NCI-H524 treated with DMSO at 0.1 percent for 48 hours (cell line): ENCODE results near the gene HES6.

Experiments used
- DNase-seq: peaks from one replicate; lab custom pipeline; 2025; lab: John Stamatoyannopoulos, UW

HES6 gene, protein sequence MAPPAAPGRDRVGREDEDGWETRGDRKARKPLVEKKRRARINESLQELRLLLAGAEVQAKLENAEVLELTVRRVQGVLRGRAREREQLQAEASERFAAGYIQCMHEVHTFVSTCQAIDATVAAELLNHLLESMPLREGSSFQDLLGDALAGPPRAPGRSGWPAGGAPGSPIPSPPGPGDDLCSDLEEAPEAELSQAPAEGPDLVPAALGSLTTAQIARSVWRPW

DNA sequence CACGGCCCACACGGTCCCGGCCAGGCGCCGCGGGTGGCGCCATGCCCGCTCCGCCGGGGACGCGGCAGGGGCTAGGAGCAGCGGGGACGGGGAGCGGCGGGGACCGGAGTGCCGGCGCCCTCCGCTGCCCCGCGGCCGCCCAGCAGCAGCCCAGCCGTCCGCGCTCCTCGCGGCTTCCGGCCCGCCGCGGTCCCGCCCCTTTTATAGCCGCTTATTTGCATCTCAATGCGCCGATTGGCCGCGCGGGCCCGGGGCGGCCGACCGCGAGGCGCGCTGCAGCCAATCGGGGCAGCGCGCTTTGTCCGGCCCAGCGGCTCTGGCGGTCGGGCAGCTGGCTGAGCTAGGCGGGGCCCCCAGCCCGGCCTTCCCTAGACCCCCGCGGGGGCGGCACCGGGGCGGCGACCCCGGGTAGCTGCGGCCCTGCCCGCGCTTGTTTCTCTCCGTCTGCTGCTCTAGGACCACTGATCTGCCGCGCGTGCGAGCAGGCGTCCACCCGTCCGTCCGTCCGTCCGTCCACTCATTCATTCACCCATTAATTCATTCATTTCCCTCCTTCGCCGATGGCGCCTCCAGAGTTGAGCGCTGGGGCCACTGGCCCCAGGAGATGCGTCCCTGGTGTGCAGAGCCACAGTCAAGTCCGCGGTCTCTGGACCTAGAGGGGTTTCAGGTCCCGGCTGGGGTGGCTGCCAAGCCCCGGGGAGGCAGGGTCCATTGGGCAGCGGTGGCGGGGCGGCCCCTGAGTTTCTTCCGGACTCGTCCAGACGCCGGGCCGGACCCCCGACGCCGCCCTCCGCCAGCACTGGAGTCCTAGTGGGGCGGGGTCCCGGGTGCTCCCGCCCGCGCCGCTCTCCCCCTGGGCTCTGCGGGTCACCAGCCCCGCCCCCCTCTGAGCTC, at the start of gene HES6:
Gene HES6, minus strand, starts transcription at position 176 of the 894 bp plus-strand sequence. Its CDS starts 133 bp downstream, at position 43.
- peak; percentile 58 for DNase-seq

DNA sequence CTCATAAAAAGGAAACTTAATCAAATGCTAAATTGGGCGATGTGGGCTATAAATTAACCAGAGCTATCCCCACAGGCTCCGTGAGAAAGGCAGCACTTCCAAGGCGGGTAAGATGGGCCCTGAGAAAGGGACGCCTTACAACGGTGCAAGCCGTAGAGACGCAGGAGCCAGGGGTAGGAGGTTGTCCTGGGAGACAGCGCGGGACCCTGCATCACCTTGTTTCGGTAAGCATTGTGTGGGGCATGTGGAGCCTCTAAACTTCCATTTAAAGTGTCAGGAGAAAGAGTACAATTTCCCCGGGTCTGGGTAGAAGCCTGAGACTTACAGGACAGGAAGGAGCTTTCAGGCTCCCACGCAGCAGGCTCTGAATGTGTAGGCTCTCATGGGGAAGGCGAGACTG, 49.7 kb upstream of the HES6 start:
- DNase-seq: no peak

DNA sequence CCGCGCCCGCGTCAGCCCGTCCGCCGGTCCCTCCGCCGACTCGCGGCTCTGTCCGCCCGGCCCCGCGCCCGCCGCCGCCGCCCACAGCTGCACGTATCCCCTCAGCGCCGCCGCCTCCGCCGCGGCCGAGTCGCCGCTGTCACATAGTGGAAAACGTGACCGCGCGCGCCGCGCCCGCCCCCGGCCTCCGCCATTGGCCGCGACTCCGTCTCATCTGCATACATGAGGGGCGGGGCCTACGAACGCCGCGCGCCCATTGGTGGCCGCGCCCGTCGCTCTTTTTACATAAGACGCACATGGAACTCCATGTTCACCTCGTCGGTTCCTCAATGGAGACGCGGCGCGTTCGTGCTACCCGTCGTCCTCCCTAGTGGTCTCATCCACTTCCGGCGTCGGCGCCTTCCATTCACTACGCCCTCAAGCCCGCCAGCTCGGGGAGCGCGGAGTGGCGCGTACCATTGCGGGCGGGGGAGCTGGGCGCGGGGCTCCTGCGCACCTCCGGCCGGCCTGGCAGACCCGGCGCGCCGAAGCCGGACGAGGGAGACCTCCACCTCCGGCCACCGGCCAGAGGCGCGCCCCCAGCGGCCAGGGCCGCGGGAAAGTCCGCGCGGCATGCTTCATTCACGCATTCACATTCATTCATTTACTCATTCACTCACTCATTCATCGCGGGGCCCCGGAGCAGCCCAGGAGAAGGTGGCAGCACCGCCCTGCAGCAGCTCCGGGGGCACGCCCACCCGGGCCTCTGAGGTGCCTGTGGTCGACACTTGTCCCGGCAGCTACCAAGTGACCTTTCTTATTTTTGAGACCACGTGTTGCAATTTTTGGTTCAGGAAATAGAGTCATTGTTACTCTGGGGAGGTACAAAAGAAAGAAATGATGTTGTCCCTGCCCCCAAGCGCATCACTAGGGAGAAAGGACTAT, 49.1 kb upstream of the HES6 start:
- DNase-seq: peak; percentile 76

DNA sequence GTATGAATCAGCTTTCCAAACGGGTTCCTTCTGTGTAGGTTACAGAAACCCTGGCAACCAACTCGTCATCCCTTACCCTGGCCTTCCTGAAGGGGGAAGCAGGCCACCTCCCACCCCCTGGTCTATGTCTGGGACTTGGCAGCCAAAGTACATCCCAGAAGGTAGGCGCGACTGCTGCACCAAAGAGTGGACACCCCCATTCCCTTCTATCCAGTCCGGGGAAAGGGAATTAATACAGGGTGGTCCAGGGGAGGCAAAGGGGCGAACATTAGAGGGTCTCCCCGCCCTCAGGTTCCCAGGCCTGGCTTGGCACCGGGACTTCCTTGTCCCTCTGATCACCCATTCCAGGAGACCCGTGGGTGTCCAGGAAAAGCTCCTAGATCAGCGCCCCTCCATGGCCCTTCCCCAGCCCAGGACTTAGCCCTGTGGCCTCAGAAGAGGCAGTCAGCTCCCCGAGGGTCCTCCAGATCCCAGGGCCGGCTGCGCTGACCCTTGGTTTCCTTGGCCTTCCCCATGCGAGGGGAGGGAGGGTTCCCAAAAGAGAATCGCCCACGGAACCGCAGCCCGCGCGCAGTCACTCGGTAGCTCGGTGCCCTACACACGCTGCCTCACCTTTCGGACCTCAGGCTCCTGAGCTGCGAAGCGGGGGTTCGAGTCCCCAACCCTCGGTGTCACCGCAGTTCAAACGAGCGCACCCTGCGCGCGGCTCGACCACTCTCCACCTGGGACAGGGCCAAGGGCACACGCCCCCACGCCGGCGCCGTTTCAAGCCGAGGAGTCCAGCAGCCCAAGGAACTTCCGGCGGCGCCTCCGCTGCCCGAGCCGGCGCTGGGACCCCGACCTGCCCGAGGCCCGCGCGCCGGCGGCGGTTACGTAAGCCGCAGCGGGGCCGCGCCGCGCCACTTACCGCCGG, 48.2 kb upstream of the HES6 start, which contains the start of gene PER2:
Gene PER2, minus strand, starts transcription at position 874 of the 913 bp plus-strand sequence. CDS start 10,674 bp downstream, outside the sequence.
- DNase-seq: no peak

DNA sequence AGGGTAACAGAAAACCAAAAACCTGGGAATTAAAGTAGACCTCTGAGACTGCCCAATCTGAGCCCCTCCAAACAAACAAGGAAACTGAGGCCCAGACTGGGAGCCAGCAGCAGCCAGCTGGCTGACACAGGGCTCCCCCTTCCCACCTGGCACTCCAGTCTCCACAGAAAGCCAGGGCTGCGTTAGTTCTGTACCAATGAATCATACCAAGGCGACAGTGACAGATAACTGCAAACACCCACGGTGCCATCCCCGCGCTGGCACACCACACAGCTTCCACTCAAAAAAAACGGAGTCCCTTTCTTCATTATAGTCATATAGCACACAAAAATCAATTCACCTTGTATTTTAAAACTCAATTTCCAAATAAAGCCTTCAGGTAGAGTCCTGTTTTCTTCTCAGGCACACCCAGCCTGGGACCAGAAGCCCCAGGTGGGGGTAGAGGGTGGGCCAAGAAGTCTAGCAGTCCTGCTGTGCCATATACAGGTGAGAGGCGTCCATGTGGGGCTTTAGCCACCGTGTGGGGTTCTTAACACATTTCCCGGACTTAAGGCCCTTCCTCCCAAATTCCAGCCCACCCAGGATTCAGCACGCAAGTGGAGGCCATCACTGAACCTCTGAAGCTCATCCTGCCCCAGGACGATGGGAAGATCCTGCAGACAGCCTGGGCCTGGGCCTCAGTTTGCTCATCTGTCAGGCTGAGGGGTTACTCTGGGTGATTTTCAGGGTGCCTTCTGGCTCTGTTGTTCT, 47.3 kb upstream of the HES6 start:
- DNase-seq: no peak

DNA sequence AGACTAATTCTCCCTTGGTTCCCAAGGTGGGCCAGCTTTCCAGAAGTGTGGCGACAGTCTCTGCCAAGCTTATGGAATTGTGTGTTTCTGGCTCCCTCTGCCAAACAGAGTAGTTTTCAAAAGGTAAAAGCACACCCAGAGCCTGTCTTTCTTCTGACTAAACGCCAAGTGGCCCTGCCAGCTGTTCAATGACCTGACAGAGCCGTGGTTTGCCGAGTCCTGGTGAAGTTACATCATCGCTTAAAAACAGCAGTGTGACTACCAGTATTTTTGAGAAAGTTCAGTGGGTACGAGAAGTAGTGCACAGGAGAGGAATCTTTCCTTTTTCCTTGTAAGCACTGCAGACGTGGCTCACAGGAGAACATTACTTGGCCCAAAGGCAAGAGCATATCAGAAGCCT, 46.7 kb upstream of the HES6 start:
- no peak for DNase-seq

DNA sequence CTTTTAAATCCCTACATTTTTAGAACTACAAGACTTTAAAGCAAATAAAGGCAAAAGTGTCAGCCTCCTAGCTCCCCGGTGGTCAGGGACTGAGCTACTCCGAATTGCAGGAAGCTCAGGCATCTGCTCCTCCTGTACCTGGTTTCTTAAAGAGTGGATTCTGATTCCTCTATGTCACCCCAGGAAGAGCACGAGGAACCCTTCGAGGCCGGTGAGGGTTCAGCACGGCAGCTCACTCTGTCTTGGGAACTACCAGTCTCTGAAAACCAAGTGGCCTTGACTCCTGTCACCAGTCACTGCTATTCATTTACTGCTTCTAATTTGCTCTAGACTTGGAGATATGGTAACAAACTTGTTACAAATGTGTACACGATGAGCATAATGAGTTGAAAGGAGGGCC, 46.3 kb upstream of the HES6 start:
- no peak for DNase-seq

DNA sequence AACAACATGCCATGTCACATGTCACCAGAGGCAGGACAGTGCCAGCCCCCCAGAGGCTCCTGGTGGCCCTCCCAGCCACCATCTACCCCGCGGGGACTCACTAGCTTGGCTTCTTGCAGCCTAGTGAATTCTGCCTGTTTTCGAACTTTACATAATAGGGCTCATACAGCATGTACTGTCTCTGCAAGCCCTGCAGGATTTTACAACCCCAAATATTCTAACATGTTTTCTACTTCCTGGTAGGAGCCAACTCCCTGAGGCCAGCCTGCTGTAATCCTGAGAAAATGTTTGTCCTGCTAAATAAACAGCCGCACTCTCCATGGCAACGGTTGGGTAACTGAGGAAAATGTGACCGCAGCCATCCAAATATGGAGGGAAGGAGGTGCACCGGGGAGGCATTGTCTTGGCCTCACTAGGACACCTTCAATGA, 45.8 kb upstream of the HES6 start:
- no peak for DNase-seq

DNA sequence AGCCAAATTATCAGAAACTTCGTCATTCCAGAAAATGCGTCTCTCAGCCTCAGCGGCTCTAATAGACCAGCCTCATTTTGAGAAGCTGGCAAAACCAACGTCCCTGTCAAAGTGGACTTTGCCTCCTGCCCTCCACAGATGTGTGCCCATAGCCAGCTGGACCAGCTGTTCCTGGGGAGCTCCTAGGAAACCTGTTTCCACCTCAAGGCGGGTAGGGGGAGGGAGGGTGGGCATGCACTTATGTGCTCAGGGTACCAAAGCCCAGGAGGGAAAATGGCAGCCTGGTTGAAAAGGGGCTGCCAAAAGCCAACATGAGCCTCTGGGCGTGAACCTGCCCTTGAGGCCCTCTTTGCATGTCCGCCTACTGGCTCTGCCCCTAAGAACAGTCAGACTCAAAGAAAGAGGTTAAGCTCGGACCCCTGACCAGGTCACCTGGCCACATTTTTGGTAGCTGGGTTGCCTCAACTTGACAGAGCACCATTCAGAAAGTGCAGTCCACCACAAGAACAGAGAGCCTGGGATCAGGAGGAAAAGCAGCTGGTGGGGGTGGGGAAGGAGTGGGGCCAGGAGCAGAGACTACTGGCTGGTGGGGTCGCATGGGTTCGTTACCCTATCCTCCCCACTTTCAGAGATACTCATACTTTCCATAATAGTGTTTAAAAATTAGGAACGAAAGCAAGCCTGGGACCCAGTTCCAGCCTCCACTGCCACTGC, 45.1 kb upstream of the HES6 start:
- no peak for DNase-seq

DNA sequence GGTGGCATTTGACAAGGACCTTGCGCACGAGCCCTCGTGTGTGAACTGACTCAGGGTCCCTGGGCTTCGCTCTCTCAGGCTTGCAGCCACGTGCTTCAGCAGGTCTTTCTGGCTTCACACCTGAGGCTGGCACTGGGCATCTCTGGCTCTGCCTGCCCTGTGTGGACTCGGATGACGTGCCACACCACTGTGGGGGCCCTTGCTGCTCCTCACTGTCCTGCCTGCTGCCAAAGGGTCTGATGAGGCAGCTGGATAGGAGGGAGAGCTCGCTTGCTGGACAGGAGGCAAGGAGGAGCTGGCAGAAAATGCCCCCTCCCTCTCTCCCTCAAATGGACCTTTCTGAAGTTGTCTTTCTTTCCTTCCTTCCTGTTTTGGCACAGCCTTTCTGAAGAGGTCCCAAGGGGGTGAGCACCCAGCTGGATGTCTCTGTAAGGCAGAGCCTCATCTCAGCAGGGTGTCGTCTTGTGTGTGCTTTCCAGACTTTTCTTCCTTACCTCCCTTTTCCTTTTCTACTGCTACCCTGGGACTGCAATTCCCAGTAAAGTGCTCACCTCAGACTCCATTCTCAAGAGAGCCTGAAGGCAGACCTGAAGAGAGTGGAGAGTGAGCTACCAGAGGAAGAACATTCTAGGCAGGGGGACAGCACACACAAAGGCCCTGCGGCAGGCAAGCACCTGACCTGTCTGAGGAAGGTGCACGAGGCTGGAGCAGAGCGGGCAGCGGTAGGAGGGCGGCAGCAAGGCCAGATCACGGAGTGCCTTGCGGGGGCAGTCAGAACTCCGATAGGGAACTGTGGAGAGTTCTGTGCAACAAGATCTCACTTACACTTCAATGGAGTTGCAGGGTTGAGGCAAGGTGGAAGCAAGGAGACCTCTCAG, 43.3 kb upstream of the HES6 start:
- DNase-seq: no peak

DNA sequence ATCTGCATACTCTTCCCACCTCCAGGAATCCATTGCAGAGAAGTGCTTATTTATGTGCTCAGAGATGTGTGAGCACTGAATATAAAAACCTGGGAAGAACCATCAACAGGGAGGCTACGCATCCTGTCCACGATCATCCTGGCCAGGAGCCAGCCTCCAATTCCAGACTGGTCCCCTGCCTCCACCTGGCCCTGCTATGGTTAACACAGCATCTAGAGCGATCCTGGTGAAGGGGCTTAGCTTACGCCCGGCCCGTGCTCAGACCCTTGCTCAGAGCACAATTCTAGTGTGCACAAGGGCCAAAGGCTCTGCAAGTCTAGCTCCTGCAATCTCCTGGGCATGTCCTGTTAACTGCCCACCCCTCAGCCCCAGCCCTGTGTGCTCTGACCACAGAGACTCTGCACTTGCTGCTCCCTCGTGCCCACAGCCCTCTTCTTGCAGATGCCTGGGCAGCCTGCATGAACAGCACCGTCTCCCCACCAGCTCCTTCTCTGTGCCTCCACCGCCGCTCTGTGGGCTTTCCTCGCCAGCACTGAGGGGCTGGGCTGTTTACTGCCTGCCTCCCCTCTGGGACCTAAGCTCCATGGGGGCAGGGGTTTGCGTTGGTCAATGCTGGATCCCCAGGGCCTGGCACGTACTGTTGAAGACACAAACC, 42.1 kb upstream of the HES6 start:
- no peak for DNase-seq

DNA sequence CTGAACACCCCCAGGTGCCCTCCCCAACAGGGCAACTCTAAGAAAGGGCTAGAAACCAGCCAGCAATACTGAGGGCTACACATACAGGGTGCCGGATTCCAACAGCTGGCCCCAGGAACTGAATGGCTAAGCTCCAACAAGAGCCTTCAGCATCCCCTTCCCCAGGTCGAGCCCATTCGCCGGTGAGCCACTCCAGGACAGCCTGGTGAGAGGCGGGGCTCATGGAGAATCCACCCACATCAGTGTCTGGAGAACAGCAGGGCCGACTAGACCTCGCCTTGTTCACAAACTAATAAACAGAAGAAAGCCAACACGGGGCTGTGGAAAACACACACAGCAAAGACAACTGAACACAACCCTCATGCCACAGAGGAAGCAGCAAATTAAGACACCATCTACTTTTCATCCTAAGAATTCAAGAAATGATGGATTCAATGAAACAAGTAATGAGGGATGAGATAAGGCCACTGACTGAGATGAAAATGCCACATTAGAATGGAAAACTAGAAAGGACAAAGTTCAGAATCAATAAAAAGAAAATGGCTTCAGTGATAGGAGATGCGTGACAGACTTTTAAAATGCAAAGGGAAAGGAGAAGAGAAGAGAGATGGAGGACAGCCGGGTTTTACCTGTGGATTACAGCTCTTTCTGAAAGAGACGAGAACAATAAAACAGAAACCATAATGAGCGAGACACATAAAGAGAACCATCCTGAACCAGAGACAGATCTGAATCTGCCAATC, 40.4 kb upstream of the HES6 start:
- DNase-seq: no peak

DNA sequence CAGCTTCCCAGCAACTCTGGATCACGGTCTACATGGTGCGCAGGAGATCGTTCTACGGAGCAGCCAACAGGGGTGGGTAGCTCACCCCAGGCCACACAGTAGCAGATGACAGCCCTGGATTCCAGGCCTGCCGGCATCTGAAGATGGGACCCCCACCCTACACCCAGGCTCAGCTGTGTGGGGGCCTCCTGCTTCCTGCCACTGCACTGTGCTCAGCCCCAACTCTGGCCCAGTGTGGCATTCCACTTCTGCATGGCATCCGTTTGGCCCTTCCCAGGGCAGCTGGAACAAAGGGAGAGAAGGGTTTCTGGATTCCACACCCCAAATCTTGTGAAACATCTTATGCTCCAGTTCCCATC, 39.5 kb upstream of the HES6 start:
- DNase-seq: no peak

DNA sequence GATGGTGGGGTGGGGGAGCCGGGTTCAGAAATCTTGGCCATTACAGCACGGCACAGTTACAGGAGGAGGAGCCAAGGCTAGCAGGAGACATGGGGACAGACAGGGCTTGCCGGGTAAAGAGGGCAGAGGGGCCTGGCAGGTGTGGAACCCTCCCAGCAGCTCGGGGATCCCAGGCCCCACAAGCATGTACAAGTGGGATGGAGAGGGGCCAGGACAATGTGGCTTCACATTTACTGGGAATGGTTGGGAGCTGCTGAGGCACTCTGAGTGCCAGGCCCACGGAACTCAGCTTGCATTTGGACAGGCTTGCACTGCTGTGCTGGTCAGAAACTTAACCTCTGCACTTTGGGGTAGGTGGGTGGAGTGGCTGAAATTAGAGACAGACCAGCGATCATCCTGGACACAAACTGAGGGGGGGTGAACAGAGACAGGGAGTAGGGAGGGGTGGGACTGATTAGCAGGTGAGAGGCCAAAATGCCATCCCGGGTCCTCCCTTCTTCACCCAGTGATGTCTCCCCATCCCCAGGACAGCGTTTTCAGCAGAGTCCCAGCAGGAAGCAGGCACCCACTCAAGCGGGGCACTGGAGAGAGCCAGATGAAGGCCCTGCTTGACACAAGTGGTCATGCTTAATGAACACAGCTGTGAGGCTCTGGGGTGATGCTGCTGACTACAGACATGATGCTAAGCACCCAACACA, 38.9 kb upstream of the HES6 start:
- DNase-seq: no peak

DNA sequence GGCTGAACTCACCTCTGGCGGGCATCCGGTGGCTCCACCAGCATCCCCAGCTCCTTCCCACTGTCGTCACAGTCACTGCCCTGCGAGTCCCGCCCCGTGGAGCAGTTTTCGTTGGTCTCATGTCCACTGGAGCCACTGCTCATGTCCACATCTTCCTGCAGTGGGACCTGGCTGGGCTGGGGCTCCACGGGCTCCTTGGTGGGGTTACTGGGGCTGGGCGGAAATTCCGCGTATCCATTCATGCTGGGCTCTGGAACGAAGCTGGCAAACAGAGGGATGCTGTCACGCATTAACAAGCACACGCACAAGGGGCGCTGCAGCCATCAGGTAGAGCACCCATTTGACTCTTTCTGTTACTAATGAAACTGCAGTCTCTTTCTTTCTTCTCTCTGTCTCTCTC, 37.9 kb upstream of the HES6 start:
- DNase-seq: no peak

DNA sequence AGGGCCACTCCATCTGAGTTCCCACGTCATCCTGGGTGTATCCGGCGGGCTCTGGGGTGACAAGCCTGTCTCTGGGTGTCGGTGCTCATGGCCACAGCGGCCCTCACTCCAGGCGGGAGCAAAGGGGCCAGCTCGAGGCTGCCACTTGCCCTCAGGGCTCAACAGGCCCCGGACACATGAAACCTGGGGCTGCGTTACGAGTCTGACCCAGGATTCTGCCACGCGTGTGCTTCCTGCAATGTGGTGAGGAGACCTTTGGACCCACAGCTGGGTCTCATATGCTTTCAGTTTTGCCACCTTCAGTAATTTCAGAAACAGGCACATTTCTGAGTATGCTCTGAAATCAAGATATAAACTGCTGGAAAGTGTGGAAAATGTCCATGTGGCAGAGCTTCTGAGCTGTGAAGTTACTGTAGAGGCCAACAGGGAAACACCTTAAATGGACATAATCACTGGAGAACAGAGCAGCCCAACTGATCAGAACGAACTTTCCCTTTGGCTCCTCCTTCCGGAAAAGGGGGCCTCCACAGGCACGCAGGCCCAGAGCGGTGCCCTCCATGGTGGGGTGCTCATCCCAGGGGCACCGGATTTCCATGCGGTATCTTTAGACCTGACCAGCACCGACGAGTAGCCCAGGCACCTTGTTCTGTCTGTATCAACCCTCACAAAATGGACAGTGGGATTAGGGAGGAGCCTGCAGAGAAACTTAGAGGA, 34.5 kb upstream of the HES6 start:
- no peak for DNase-seq
